ENCODE results near the gene TLR4.

TLR4 gene

GRCh38 chr9:117715411-117715989 lies 11.3 kb downstream of the TLR4 start:
- FAIRE-seq = no peak

- no peak for FAIRE-seq
Observed at GRCh38 chr9:117718085-117718484, 13.9 kb downstream of the TLR4 start.

- no peak for FAIRE-seq
Observed at GRCh38 chr9:117718701-117719100, 14.5 kb downstream of the TLR4 start.

- FAIRE-seq = no peak
Observed at GRCh38 chr9:117719161-117719920, 15.1 kb downstream of the TLR4 start.

- no peak for FAIRE-seq
Observed at GRCh38 chr9:117720066-117720465, 15.9 kb downstream of the TLR4 start.

GRCh38 chr9:117720555-117720954 lies 16.4 kb downstream of the TLR4 start:
- FAIRE-seq = no peak

GRCh38 chr9:117720987-117721386 lies 16.8 kb downstream of the TLR4 start:
- FAIRE-seq = no peak

GRCh38 chr9:117722108-117722761 lies 18.0 kb downstream of the TLR4 start:
- FAIRE-seq = no peak

- FAIRE-seq = no peak
Observed at GRCh38 chr9:117723986-117724625, 19.9 kb downstream of the TLR4 start.

- no peak for FAIRE-seq
Observed at GRCh38 chr9:117725426-117725887, 21.3 kb downstream of the TLR4 start.

- FAIRE-seq = no peak
Observed at GRCh38 chr9:117729375-117729774, 25.2 kb downstream of the TLR4 start.

- no peak for FAIRE-seq
Observed at GRCh38 chr9:117732494-117732893, 28.3 kb downstream of the TLR4 start.

- FAIRE-seq = no peak
Observed at GRCh38 chr9:117733465-117733864, 29.3 kb downstream of the TLR4 start.

- FAIRE-seq = no peak
Observed at GRCh38 chr9:117734082-117734481, 29.9 kb downstream of the TLR4 start.

GRCh38 chr9:117734523-117735314 lies 30.5 kb downstream of the TLR4 start:
- no peak for FAIRE-seq

- no peak for FAIRE-seq
Observed at GRCh38 chr9:117737721-117738226, 33.6 kb downstream of the TLR4 start.

GRCh38 chr9:117739206-117739605 lies 35.0 kb downstream of the TLR4 start:
- no peak for FAIRE-seq

- no peak for FAIRE-seq
Observed at GRCh38 chr9:117739624-117740347, 35.6 kb downstream of the TLR4 start.

GRCh38 chr9:117742131-117742530 lies 37.9 kb downstream of the TLR4 start:
- FAIRE-seq = no peak

- no peak for FAIRE-seq
Observed at GRCh38 chr9:117744369-117744768, 40.2 kb downstream of the TLR4 start.

- FAIRE-seq = no peak
Observed at GRCh38 chr9:117744856-117745389, 40.7 kb downstream of the TLR4 start.

GRCh38 chr9:117745598-117745997 lies 41.4 kb downstream of the TLR4 start:
- no peak for FAIRE-seq
